HCT116 (cell line): ENCODE results near the gene KDM5A. TPM values are rescaled to one million over a fixed set of nuclear protein-coding genes. Genes with fewer than 3 reads are reported as not detected.
"Not testable (repeated sequence)": the region's sequence is repeated elsewhere in the genome, so short reads cannot be mapped to it uniquely, and the experiment has no call there.

Experiments used
- ATAC-seq: fragments of 200-7000 bp; cut with Tn5 transposase; 2 replicates; pipeline ENCODE4 v1.9.1; 2020; ENCODE audit warnings: mild to moderate bottlenecking, moderate library complexity
- BruUV-seq: library from RNA; stranded (reverse); fragments of 400-500 nt; replicated peaks from 2 replicates; lab custom pipeline; 2021; lab: Mats Ljungman, UMichigan
- CTCF ChIA-PET: fragments of 300-600 bp; sonication (Branson Sonifier 250); formaldehyde crosslinking; loops from one replicate; lab custom pipeline; 2021; ENCODE audit warnings: antibody characterized with exemption; lab: Charles Lee
- POLR2A ChIA-PET: fragments of 300-600, 350-600 bp; sonication (Branson Sonifier 250); formaldehyde crosslinking; loops from one replicate; lab custom pipeline; 2021; ENCODE audit warnings: antibody characterized with exemption; lab: Charles Lee
- RAD21 ChIA-PET, 2 experiments: fragments of 300-600 bp; sonication (Branson Sonifier 250); formaldehyde crosslinking; loops; one replicate each; lab custom pipeline; 2023; ENCODE audit warnings: low total read pairs in 2 of 2; ENCODE audit not compliant: uncharacterized antibody in 2 of 2, unreplicated experiment in 2 of 2, low non-redundant PET in 1 of 2; lab: Charles Lee
- DNase-seq: peaks from one replicate; pipeline ENCODE4 v3.0.0-alpha.2; 2010; ENCODE audit warnings: low read depth, low spot score
- H2AFZ ChIP-seq: fragments of 200-600 bp; shearing (Covaris generic), sonication (generic); 2 replicates; pipeline ENCODE4 v1.6.1; 2017; ENCODE audit warnings: low read depth, mixed run types, mixed read lengths, antibody characterized with exemption, low read length; ENCODE audit not compliant: poor library complexity, severe bottlenecking
- H3K27ac ChIP-seq: 2 replicates; pipeline ENCODE4 v1.5.1; 2012; ENCODE audit warnings: low read depth, low read length
- H3K27me3 ChIP-seq: fragments of 200-600 bp; sonication (generic); 2 replicates; pipeline ENCODE4 v1.6.1; 2016; ENCODE audit warnings: mixed run types, low read length, mixed read lengths; ENCODE audit not compliant: insufficient read depth
- H3K36me3 ChIP-seq, 2 experiments: fragments of 200-500 bp in 1 of 2; fragments of 200-600 bp in 1 of 2; sonication (Bioruptor generic) in 1 of 2; sonication (generic) in 1 of 2; 2 replicates each; pipeline versions ENCODE4 v1.5.1 to v1.6.1; 2014 to 2016; ENCODE audit warnings: low read length in 2 of 2, inconsistent platforms in 1 of 2, mixed read lengths in 1 of 2, mixed run types in 1 of 2; ENCODE audit not compliant: insufficient read depth in 2 of 2, control insufficient read depth in 1 of 2
- H3K4me1 ChIP-seq, 2 experiments: fragments of 200-600 bp in 1 of 2; sonication (generic) in 1 of 2; 2 replicates each; pipeline versions ENCODE4 v1.5.1 to v1.6.1; 2012 to 2017; ENCODE audit warnings: low read length in 2 of 2, inconsistent platforms in 1 of 2, mild to moderate bottlenecking in 1 of 2, mixed read lengths in 1 of 2, mixed run types in 1 of 2, moderate library complexity in 1 of 2; ENCODE audit not compliant: insufficient read depth in 2 of 2, control insufficient read depth in 1 of 2
- H3K4me2 ChIP-seq: fragments of 200-600 bp; sonication (generic); 2 replicates; pipeline ENCODE4 v1.6.1; 2017; ENCODE audit warnings: mixed run types, low read length, mixed read lengths
- H3K4me3 ChIP-seq, 2 experiments: fragments of 200-600 bp in 1 of 2; sonication (generic) in 1 of 2; replicated peaks in 1 of 2; 2 replicates each; pipeline ENCODE4 v1.5.1; 2011 to 2016; ENCODE audit warnings: low read length in 2 of 2, control low read depth in 1 of 2, low read depth in 1 of 2, mild to moderate bottlenecking in 1 of 2, mixed read lengths in 1 of 2, mixed run types in 1 of 2
- H3K79me2 ChIP-seq: fragments of 200-600 bp; sonication (generic); 2 replicates; pipeline ENCODE4 v1.6.1; 2017; ENCODE audit warnings: mild to moderate bottlenecking, mixed run types, low read length, moderate library complexity, mixed read lengths; ENCODE audit not compliant: insufficient read depth
- H3K9ac ChIP-seq: fragments of 200-600 bp; sonication (generic); 2 replicates; pipeline ENCODE4 v1.6.1; 2016; ENCODE audit warnings: low read length, mixed read lengths
- H3K9me2 ChIP-seq: fragments of 200-600 bp; sonication (generic), shearing (Covaris generic); 2 replicates; pipeline ENCODE4 v1.6.1; 2017; ENCODE audit warnings: mixed run types, mild to moderate bottlenecking, moderate library complexity; ENCODE audit not compliant: insufficient read depth
- H3K9me3 ChIP-seq, 2 experiments: fragments of 200-500 bp in 1 of 2; fragments of 200-600 bp in 1 of 2; sonication (Bioruptor generic) in 1 of 2; sonication (generic) in 1 of 2; 2 replicates each; pipeline ENCODE4 v1.6.1; 2014 to 2017; ENCODE audit warnings: low read length in 2 of 2, mixed read lengths in 2 of 2, inconsistent platforms in 1 of 2, low read depth in 1 of 2, mild to moderate bottlenecking in 1 of 2, mixed run types in 1 of 2, moderate library complexity in 1 of 2; ENCODE audit not compliant: control insufficient read depth in 1 of 2, insufficient read depth in 1 of 2
- H4K20me1 ChIP-seq: fragments of 200-600 bp; sonication (generic), shearing (Covaris generic); 2 replicates; pipeline ENCODE4 v1.6.1; 2017; ENCODE audit warnings: mixed run types, mild to moderate bottlenecking, moderate library complexity; ENCODE audit not compliant: insufficient read depth
- EZH2 ChIP-seq: fragments of 200-600 bp; sonication (generic); IDR thresholded peaks from 2 replicates; pipeline ENCODE4 v1.6.1; 2017; ENCODE audit warnings: antibody characterized with exemption, mixed run types
- SRF ChIP-seq: IDR thresholded peaks from 2 replicates; pipeline ENCODE4 v1.6.1; 2012; ENCODE audit warnings: low read depth
- ZNF274 ChIP-seq: fragments of 200-500 bp; sonication (Bioruptor generic); IDR thresholded peaks from 2 replicates; pipeline ENCODE4 v1.6.1; 2014; ENCODE audit warnings: mild to moderate bottlenecking, low read depth, low read length, inconsistent platforms
- intact Hi-C: fragments of 100-400 bp; cut with micrococcal nuclease; formaldehyde crosslinking; loops from 2 replicates; pipeline ENCODE4 v1.10.0; 2022
- total RNA-seq: library from RNA; stranded (reverse); gene quantifications from one replicate; pipeline ENCODE4 v1.2.1, GENCODE V29; 2021; ENCODE audit not compliant: unreplicated experiment

Gene KDM5A
- total RNA-seq, 1 experiment from 2014 or later, result 49.0 TPM

DNA sequence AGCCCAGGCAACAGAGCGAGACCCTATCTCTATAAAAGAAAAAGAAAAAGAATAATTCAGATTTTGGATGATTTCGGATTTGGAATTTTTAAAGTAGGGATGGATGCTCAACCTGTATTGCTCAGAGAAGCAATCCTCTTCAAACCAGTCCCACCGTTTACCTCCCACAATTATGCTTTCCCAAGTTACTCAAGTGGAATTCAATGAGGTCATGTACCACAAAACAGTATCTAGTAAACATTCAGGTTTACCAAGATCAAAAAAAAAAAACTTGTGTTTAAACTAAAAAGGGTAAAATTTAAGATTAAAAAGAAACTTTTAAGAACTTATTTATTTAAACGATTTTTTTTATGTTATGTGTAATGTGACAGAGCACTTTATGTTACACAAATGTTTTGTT is 2.5 kb downstream of the KDM5A start:
- no peaks in the 10 kb centered on the region for H4K20me1 ChIP-seq
- ChIA-PET CTCF (no interaction called here), POLR2A (no interaction called here), RAD21 (no interaction called here)
- H3K79me2 ChIP-seq, result peaks cover 65% of the 10 kb centered on the region
- no peak overlapping the region for H3K9ac ChIP-seq
- no peak overlapping the region for H3K4me3 ChIP-seq
- no peak for TF ChIP-seq EZH2
- TF ChIP-seq SRF, result no peak
- TF ChIP-seq ZNF274, result no peak
- peaks cover 6 to 18% of the 10 kb centered on the region in 2 experiments for H3K36me3 ChIP-seq
- no peak overlapping the region for H2AFZ ChIP-seq
- BruUV-seq, result no TSS peak
- ATAC-seq (no peak), DNase-seq (no peak)
- H3K27ac ChIP-seq, result no peak overlapping the region
- no peaks in the 10 kb centered on the region for H3K9me2 ChIP-seq
- H3K4me1 ChIP-seq, result peaks cover 12 to 21% of the 10 kb centered on the region in 2 experiments; a peak in 3 of 4 replicates
- no peaks in the 10 kb centered on the region for H3K27me3 ChIP-seq
- no peaks in the 10 kb centered on the region for H3K9me3 ChIP-seq
- H3K4me2 ChIP-seq, result no peak overlapping the region
- intact Hi-C loops, result no loop called here

DNA sequence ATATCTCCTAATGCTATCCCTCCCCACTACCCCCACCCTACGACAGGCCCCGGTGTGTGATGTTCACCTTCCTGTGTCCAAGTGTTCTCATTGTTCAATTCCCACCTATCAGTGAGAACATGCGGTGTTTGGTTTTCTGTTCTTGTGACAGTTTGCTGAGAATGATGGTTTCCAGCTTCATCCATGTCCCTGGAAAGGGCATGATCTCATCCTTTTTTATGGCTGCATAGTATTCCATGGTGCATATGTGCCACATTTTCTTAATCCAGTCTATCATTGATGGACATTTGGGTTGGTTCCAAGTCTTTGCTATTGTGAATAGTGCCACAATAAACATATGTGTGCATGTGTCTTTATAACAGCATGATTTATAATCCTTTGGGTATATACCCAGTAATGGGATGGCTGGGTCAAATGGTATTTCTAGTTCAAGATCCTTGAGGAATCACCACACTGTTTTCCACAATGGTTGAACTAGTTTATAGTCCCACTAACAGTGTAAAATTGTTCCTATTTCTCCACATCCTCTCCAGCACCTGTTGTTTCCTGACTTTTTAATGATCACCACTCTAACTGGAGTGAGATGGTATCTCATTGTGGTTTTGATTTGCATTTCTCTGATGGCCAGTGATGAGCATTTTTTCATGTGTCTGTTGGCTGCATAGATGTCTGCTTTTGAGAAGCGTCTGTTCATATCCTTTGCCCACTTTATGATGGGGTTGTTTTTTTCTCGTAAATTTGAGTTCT is 18.2 kb downstream of the KDM5A start:
- ATAC-seq, BruUV-seq, H3K27ac ChIP-seq, H2AFZ ChIP-seq, H3K9me2 ChIP-seq, H3K27me3 ChIP-seq, H3K79me2 ChIP-seq, CTCF ChIA-PET, H4K20me1 ChIP-seq, DNase-seq, POLR2A ChIA-PET, H3K4me1 ChIP-seq, H3K9me3 ChIP-seq, intact Hi-C loops, H3K4me2 ChIP-seq, H3K4me3 ChIP-seq, RAD21 ChIA-PET, H3K9ac ChIP-seq: not testable (repeated sequence)
- peaks cover 6 to 16% of the 10 kb centered on the region in 2 experiments; a peak in 3 of 4 replicates for H3K36me3 ChIP-seq
